Esophagus squamous epithelium (tissue), 4 donors: ENCODE data around the gene AP2A2.

Experiments used
- POLR2A ChIP-seq, 4 donors: fragments of 450-650 bp; IDR thresholded peaks; one replicate each; pipeline ENCODE4 v1.6.1; 2017; ENCODE audit warnings: antibody characterized with exemption in 4 of 4, mild to moderate bottlenecking in 4 of 4, moderate library complexity in 3 of 4
- TF ChIP-seq, protein P1 (sequence below), 6 experiments: fragments of 450-650 bp in 4 of 6; fragments of 200-600 bp in 2 of 6; sonication (generic) in 2 of 6; IDR thresholded peaks; one replicate each; pipeline ENCODE4 v1.5.1; 2016 to 2019; ENCODE audit warnings: antibody characterized with exemption in 6 of 6, mild to moderate bottlenecking in 4 of 6, moderate library complexity in 4 of 6

DNA sequence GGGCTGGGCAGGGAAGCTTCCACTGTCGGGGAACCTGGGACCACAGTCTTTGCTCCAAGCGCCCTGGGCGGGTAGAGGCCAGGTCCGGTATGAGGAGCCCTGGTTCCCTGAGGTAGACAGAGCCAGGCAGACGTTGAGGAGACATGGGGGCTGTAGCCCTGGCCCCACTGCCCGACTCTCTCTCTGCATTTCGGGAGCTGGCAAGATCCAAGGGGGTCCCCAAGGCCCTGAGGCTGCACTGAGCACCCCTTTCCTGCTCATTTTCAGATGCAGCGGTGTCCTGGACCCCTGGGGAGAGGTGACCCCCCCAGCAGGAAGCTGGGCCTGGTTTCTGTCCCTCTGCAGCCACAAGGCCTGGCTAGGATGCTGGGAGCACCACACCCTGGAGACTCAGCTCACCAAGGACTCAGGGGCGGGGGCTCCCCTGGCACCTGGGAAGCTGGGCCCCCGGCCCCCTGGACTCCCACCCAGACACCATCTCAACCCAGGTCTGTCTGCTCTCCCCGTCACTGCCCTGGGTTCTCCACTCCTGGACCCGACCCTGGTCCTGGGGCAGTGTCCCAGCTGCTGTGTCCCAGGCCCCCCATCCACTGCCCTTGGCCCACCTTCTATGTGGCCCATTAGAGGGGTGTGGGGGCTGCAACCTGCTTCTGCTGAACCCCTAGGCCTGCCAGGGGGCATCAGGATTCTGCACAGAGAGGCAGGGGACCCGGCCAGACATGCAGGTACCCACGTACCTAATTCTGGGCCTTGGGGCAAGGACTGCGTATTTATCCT lies 125.9 kb downstream of the AP2A2 start:
- TF ChIP-seq, protein P1, sequence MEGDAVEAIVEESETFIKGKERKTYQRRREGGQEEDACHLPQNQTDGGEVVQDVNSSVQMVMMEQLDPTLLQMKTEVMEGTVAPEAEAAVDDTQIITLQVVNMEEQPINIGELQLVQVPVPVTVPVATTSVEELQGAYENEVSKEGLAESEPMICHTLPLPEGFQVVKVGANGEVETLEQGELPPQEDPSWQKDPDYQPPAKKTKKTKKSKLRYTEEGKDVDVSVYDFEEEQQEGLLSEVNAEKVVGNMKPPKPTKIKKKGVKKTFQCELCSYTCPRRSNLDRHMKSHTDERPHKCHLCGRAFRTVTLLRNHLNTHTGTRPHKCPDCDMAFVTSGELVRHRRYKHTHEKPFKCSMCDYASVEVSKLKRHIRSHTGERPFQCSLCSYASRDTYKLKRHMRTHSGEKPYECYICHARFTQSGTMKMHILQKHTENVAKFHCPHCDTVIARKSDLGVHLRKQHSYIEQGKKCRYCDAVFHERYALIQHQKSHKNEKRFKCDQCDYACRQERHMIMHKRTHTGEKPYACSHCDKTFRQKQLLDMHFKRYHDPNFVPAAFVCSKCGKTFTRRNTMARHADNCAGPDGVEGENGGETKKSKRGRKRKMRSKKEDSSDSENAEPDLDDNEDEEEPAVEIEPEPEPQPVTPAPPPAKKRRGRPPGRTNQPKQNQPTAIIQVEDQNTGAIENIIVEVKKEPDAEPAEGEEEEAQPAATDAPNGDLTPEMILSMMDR (IDR thresholded peaks at IDR 0.05) = no peak
- no peak for TF ChIP-seq POLR2A (IDR thresholded peaks at IDR 0.05)
